IPS-18c (cell line): ENCODE results near the gene CGB7.
"Not testable (repeated sequence)": the region's sequence is repeated elsewhere in the genome, so short reads cannot be mapped to it uniquely, and the experiment has no call there.

Experiments used
- H3K4me3 ChIP-seq: 2 replicates; pipeline ENCODE4 v1.7.0; 2013; ENCODE audit warnings: low read depth, mild to moderate bottlenecking, low read length, moderate library complexity; ENCODE audit not compliant: insufficient read depth
- H3K9me3 ChIP-seq: one replicate; pipeline ENCODE4 v1.6.1; 2013; ENCODE audit warnings: mild to moderate bottlenecking, low read length, moderate library complexity; ENCODE audit not compliant: control insufficient read depth, insufficient read depth

CGB7 gene

GRCh38 chr19:49056902-49057596, 500 bp downstream of the CGB7 start:
- H3K9me3 ChIP-seq, result not testable (repeated sequence)
- H3K4me3 ChIP-seq, result peak overlapping the region; percentile 59

GRCh38 chr19:49056101-49056901, 1.2 kb downstream of the CGB7 start:
- Histone ChIP-seq H3K9me3 (no peaks in the 10 kb centered on the region), H3K4me3 (peak overlapping the region; percentile 59)

GRCh38 chr19:49050376-49051033, 7.0 kb downstream of the CGB7 start:
- not testable (repeated sequence) for H3K4me3 ChIP-seq, H3K9me3 ChIP-seq

GRCh38 chr19:49049834-49050233, 7.7 kb downstream of the CGB7 start:
- not testable (repeated sequence) for H3K4me3 ChIP-seq, H3K9me3 ChIP-seq

- not testable (repeated sequence) for H3K9me3 ChIP-seq, H3K4me3 ChIP-seq
Observed at GRCh38 chr19:49049011-49049410, 8.5 kb downstream of the CGB7 start, which contains the start of gene CGB8. Gene CGB8, minus strand, starts transcription at chr19:49049111. Its CDS starts 372 bp downstream, at chr19:49048739.

- not testable (repeated sequence) for H3K9me3 ChIP-seq, H3K4me3 ChIP-seq
Observed at GRCh38 chr19:49043548-49043947, 14.0 kb downstream of the CGB7 start, which contains the start of gene CGB5. Gene CGB5, plus strand, starts transcription at chr19:49043848. Its CDS starts 362 bp downstream, at chr19:49044210.

- not testable (repeated sequence) for H3K9me3 ChIP-seq, H3K4me3 ChIP-seq
Observed at GRCh38 chr19:49042666-49043065, 14.9 kb downstream of the CGB7 start.

GRCh38 chr19:49042177-49042576, 15.4 kb downstream of the CGB7 start:
- no peak overlapping the region for H3K4me3 ChIP-seq
- no peaks in the 10 kb centered on the region for H3K9me3 ChIP-seq

- not testable (repeated sequence) for H3K9me3 ChIP-seq, H3K4me3 ChIP-seq
Observed at GRCh38 chr19:49039736-49040135, 17.8 kb downstream of the CGB7 start.

- H3K4me3 ChIP-seq, H3K9me3 ChIP-seq: not testable (repeated sequence)
Observed at GRCh38 chr19:49038557-49039276, 18.8 kb downstream of the CGB7 start.

- not testable (repeated sequence) for H3K9me3 ChIP-seq, H3K4me3 ChIP-seq
Observed at GRCh38 chr19:49038111-49038510, 19.4 kb downstream of the CGB7 start.

- not testable (repeated sequence) for H3K4me3 ChIP-seq, H3K9me3 ChIP-seq
Observed at GRCh38 chr19:49036815-49037214, 20.7 kb downstream of the CGB7 start, which contains the start of gene CGB1. Gene CGB1, minus strand, starts transcription at chr19:49036895. Its CDS starts 184 bp downstream, at chr19:49036711.

- not testable (repeated sequence) for H3K4me3 ChIP-seq, H3K9me3 ChIP-seq
Observed at GRCh38 chr19:49031642-49032301, 25.8 kb downstream of the CGB7 start, which contains the start of gene CGB2. Gene CGB2, plus strand, starts transcription at chr19:49031890. Its CDS starts 206 bp downstream, at chr19:49032096.

- not testable (repeated sequence) for H3K9me3 ChIP-seq, H3K4me3 ChIP-seq
Observed at GRCh38 chr19:49030323-49030722, 27.2 kb downstream of the CGB7 start.

- not testable (repeated sequence) for H3K4me3 ChIP-seq, H3K9me3 ChIP-seq
Observed at GRCh38 chr19:49029749-49030148, 27.8 kb downstream of the CGB7 start.

GRCh38 chr19:49028686-49029085, 28.9 kb downstream of the CGB7 start:
- H3K4me3 ChIP-seq, H3K9me3 ChIP-seq: not testable (repeated sequence)

- H3K9me3 ChIP-seq, H3K4me3 ChIP-seq: not testable (repeated sequence)
Observed at GRCh38 chr19:49025599-49025998, 31.9 kb downstream of the CGB7 start.
